ENCODE results near the gene IFI44L.

IFI44L gene

GRCh38 chr1:78619803-78620579, at the start of gene IFI44L:
IFI44L (plus strand) TSS chr1:78620448; CDS start chr1:78627916, 7,468 bp downstream.
- no peak for DNase-seq

- no peak for DNase-seq
Observed at GRCh38 chr1:78570539-78570938, 49.7 kb upstream of the IFI44L start.

- DNase-seq = no peak
Observed at GRCh38 chr1:78577257-78578100, 42.8 kb upstream of the IFI44L start.

GRCh38 chr1:78586572-78586971, 33.7 kb upstream of the IFI44L start:
- DNase-seq = no peak

GRCh38 chr1:78587211-78587610, 33.0 kb upstream of the IFI44L start:
- no peak for DNase-seq

- DNase-seq = no peak
Observed at GRCh38 chr1:78591971-78592370, 28.3 kb upstream of the IFI44L start.

- no peak for DNase-seq
Observed at GRCh38 chr1:78599294-78599693, 21.0 kb upstream of the IFI44L start.

- DNase-seq = no peak
Observed at GRCh38 chr1:78601068-78601467, 19.2 kb upstream of the IFI44L start.

- no peak for DNase-seq
Observed at GRCh38 chr1:78603206-78603605, 17.0 kb upstream of the IFI44L start.

- no peak for DNase-seq
Observed at GRCh38 chr1:78604643-78605042, 15.6 kb upstream of the IFI44L start.

GRCh38 chr1:78606274-78606673, 14.0 kb upstream of the IFI44L start:
- no peak for DNase-seq

- DNase-seq = no peak
Observed at GRCh38 chr1:78607334-78607927, 12.8 kb upstream of the IFI44L start.

GRCh38 chr1:78607944-78608343, 12.3 kb upstream of the IFI44L start:
- DNase-seq = no peak

- peak; percentile 33 for DNase-seq
Observed at GRCh38 chr1:78617615-78618026, 2.6 kb upstream of the IFI44L start.

- no peak for DNase-seq
Observed at GRCh38 chr1:78619032-78619431, 1.2 kb upstream of the IFI44L start.

- DNase-seq = no peak
Observed at GRCh38 chr1:78619446-78619802, 824 bp upstream of the IFI44L start.

GRCh38 chr1:78620666-78621065, 418 bp downstream of the IFI44L start:
- no peak for DNase-seq

- DNase-seq = no peak
Observed at GRCh38 chr1:78622548-78622947, 2.3 kb downstream of the IFI44L start.

- no peak for DNase-seq
Observed at GRCh38 chr1:78624035-78624434, 3.8 kb downstream of the IFI44L start.

GRCh38 chr1:78627321-78627720, 7.1 kb downstream of the IFI44L start:
- no peak for DNase-seq

- no peak for DNase-seq
Observed at GRCh38 chr1:78630600-78630999, 10.4 kb downstream of the IFI44L start.

GRCh38 chr1:78633209-78633608, 13.0 kb downstream of the IFI44L start:
- no peak for DNase-seq

GRCh38 chr1:78640462-78640861, 20.2 kb downstream of the IFI44L start:
- DNase-seq = no peak

- DNase-seq = no peak
Observed at GRCh38 chr1:78641558-78641957, 21.3 kb downstream of the IFI44L start.

All from SHP77 treated with DMSO at 0.1 percent for 48 hours (cell line).